Measurements from ENCODE around the gene C4orf46. TPM values are rescaled to one million over a fixed set of nuclear protein-coding genes. Genes with fewer than 3 reads are reported as not detected.

The C4orf46 gene
- total RNA-seq, 4 donors from 2014 or later: 12.6 to 15.4 (median 13.2) TPM

DNA sequence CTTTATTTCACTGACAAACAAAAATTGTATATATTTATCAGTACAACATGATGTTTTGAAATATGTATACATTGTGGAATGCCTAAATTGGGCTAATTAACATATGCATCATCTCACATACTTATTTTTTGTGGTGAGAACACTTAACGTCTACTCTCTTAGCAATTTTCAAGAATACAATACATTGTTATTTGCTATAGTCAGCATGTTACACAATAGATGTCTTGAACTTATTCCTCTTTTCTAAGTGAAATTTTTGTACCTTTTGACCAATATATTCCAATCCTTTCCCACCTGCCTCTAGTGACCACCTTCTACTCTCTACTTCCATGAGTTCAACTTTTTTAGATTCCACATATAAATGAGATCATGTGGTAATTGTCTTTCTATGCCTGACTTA, 35.1 kb downstream of the C4orf46 start:
- Histone ChIP-seq H3K4me1 (no peaks in the 10 kb centered on the region), H3K27me3 (no peaks in the 10 kb centered on the region), H3K27ac (no peak overlapping the region), H3K4me3 (replicated peaks in 1 of 3) (no peak overlapping the region), H3K9me3 (no peaks in the 10 kb centered on the region), H3K36me3 (no peaks in the 10 kb centered on the region)
- intact Hi-C loops (cut with DNase I): no loop called here
- WGBS, 2 donors: 91 to 95% methylated on average over 1 of the region's 1 CpG
- TF ChIP-seq CTCF (IDR thresholded peaks at IDR 0.05) (no peak), POLR2A (IDR thresholded peaks at IDR 0.05) (no peak)
- no peak for DNase-seq

DNA sequence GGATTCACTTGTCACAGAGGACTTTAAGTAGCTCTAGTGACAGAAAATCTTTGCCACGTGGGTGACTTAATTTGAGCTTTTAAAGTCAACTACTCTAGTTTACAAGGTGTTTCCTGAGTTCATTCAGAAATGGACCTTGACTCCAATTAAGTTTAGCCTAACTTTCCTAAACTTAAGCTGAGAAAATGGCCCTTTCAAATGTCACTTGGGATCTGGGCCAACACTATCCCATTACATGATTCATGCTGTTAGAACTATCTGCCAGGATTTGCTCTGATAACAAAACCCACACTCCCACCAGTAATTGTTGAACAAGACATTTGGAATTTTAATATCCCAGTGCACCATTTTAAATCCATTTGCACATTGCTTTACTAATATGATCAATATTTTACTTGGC, 40.8 kb downstream of the C4orf46 start:
- intact Hi-C loops (cut with DNase I): no loop called here
- Histone ChIP-seq H3K36me3 (no peaks in the 10 kb centered on the region), H3K4me1 (no peaks in the 10 kb centered on the region), H3K4me3 (replicated peaks in 1 of 3) (no peak overlapping the region), H3K27ac (no peak overlapping the region), H3K9me3 (no peaks in the 10 kb centered on the region), H3K27me3 (no peaks in the 10 kb centered on the region)
- 21 to 23% methylated on average over 1 of the region's 1 CpG for WGBS, 2 donors
- TF ChIP-seq POLR2A (IDR thresholded peaks at IDR 0.05) (no peak), CTCF (IDR thresholded peaks at IDR 0.05) (no peak)
- DNase-seq: no peak

DNA sequence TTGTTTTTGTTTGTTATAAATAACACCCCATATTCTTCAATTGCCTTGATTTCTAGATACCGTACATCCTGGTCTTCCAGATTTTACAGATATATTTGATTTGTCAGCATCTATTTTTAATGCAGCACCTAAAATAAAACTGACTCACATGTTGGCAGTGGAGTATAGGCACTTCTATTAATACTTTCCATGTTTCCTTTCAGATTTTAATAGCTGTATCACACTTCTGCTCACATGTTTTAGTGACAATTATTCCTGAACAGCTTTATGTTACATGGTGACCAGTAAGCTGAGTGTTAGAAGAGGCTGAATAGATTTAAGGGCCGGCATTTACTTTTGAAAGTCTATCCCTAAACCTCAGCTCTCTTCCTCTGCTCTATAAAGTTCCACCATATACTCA, 46.1 kb downstream of the C4orf46 start:
- H3K36me3 ChIP-seq: no peaks in the 10 kb centered on the region
- TF ChIP-seq POLR2A (IDR thresholded peaks at IDR 0.05): no peak
- TF ChIP-seq CTCF (IDR thresholded peaks at IDR 0.05): no peak
- intact Hi-C loops (cut with DNase I): no loop called here
- H3K4me1 ChIP-seq: no peaks in the 10 kb centered on the region
- no peaks in the 10 kb centered on the region for H3K27me3 ChIP-seq
- H3K9me3 ChIP-seq: no peaks in the 10 kb centered on the region
- H3K27ac ChIP-seq: no peak overlapping the region
- no peak overlapping the region for H3K4me3 ChIP-seq (replicated peaks in 1 of 3)
- DNase-seq: no peak
- WGBS, 2 donors: 73 to 76% methylated on average over 2 of the region's 2 CpGs

DNA sequence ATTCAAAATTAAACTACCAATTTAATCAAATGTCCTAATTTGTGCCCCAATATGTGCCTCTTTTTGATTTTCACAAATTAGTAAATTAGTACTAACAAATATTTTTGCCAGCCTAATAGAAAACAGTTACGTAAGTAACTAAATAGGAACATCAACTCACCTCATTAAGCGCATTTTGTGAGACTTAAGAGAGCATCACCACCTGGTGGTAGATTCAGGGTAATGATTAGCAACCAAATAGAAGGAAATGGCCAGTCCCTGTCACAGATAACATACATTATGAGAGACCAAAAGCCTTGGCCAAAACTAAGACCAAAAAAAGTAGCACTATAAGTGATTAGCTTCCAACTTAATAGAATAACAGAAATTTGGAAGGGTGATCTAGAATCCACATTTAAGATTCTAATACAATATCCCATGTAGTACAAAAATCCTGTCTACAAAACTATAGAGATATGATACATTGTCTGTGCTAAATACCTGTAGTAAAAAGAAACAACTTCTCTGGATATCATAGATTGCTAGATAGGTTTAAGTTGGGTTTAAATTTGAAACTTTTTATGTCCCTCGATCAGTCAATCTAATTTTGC, 46.7 kb downstream of the C4orf46 start:
- H3K4me3 ChIP-seq (replicated peaks in 1 of 3): no peak overlapping the region
- intact Hi-C loops (cut with DNase I): no loop called here
- no peak overlapping the region for H3K27ac ChIP-seq
- H3K4me1 ChIP-seq: no peaks in the 10 kb centered on the region
- H3K36me3 ChIP-seq: no peaks in the 10 kb centered on the region
- DNase-seq: no peak
- no peaks in the 10 kb centered on the region for H3K27me3 ChIP-seq
- H3K9me3 ChIP-seq: no peaks in the 10 kb centered on the region
- WGBS, 2 donors: 36 to 44% methylated on average over 3 of the region's 3 CpGs
- no peak for TF ChIP-seq POLR2A (IDR thresholded peaks at IDR 0.05)
- peak in 5 of 6 experiments; percentile 36 to 65 (median 47) for TF ChIP-seq CTCF (IDR thresholded peaks at IDR 0.05)

DNA sequence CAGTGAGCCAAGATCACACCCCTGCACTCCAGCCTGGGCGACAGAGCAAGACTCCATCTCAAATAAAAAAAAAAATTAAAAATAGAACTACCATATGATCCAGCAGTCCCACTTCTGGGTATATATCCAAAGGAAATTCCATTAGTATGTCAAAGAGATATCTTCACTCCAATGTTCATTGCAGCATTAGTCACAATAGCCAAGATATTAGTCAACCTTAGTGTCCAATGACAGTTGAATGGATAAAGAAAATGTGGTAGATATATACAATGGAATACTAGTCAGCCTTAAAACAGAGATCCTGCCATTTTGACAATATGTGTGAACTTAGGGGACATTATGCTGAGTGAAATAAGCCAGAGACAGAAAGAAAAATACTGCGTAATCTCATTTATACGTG, 49.4 kb downstream of the C4orf46 start:
- no peaks in the 10 kb centered on the region for H3K9me3 ChIP-seq
- no peaks in the 10 kb centered on the region for H3K27me3 ChIP-seq
- H3K27ac ChIP-seq: no peak overlapping the region
- intact Hi-C loops (cut with DNase I): no loop called here
- no peak for DNase-seq
- H3K36me3 ChIP-seq: no peaks in the 10 kb centered on the region
- H3K4me1 ChIP-seq: no peaks in the 10 kb centered on the region
- TF ChIP-seq CTCF (IDR thresholded peaks at IDR 0.05) (no peak), POLR2A (IDR thresholded peaks at IDR 0.05) (no peak)
- H3K4me3 ChIP-seq (replicated peaks in 1 of 3): no peak overlapping the region
- 86 to 90% methylated on average over 3 of the region's 3 CpGs for WGBS, 2 donors

All from thyroid gland (tissue), 4 donors.